D341Med (cell line): Measurements from ENCODE around the gene PCDHA11.
"Not testable (repeated sequence)": the region's sequence is repeated elsewhere in the genome, so short reads cannot be mapped to it uniquely, and the experiment has no call there.

Experiments
- DNase-seq: peaks from one replicate; pipeline ENCODE4 v3.0.0; 2012; ENCODE audit warnings: low spot score

PCDHA11 gene

DNA sequence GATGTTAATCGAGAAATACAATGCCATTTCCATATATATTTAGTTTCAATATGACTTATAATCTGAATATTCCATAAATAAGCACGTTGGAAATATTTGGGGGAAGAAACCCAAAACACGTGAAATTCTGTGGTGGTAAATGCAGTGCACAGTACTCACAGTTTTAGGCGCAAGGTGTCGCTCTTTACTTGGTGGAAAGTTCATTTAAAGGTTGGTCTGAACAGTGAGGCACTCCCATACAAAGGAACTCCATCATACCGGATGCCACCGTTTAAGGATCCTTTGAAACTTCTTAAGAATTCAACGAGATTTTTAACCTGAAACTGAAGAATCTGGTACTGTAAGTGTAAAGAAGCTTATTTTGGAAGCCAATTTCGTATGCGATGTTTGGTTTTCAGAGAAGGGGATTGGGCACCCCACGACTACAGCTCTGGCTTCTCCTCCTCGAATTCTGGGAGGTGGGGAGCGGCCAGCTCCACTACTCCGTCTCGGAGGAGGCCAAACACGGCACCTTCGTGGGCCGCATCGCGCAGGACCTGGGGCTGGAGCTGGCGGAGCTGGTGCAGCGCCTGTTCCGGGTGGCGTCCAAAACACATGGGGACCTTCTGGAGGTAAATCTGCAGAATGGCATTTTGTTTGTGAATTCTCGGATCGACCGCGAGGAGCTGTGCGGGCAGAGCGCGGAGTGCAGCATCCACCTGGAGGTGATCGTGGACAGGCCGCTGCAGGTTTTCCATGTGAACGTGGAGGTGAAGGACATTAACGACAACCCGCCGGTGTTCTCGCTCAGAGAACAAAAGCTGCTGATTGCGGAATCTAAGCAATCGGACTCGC lies at the start of gene PCDHA11:
PCDHA11 (plus strand) TSS at position 237 of the 834 bp plus-strand sequence; CDS start at position 384, 147 bp downstream.
- no peak for DNase-seq

DNA sequence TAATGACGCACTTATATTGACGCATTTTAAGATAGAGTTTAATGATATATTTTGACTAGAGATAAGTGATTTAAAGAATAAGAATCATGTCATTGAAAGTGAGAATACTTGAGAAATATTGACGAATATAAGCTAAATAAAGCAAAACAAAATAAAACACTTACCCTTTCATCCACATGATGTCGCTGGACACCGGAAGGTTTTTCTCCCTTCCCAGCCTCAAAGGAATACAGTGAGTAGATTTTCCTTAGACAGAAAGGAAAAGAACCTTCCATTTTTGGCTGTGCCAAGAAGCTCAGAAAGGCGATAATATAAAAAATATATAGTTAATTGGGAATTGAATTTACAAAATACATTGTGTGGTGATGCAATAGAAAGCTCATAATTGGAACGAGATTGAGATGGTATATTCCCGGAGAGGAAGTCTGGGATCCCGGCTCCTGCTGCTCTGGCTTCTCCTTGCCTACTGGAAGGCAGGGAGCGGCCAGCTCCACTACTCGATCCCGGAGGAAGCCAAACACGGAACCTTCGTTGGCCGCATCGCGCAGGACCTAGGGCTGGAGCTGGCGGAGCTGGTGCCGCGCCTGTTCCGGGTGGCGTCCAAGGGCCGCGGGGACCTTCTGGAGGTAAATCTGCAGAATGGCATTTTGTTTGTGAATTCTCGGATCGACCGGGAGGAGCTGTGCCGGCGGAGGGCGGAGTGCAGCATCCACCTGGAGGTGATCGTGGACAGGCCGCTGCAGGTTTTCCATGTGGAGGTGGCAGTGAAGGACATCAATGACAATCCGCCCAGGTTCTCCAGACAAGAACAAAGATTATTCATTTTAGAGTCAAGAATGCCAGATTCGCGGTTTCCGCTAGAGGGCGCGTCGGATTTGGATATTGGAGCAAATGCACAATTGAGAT lies 47.1 kb upstream of the PCDHA11 start, which contains the start of gene PCDHA5:
PCDHA5 (plus strand) TSS at position 239 of the 906 bp plus-strand sequence.
- no peak for DNase-seq

- DNase-seq: no peak
These were observed 46.5 kb upstream of the PCDHA11 start for GRCh38 chr5:140822281-140822629.

GRCh38 chr5:140822969-140823368 lies 45.8 kb upstream of the PCDHA11 start:
- DNase-seq: not testable (repeated sequence)

DNA sequence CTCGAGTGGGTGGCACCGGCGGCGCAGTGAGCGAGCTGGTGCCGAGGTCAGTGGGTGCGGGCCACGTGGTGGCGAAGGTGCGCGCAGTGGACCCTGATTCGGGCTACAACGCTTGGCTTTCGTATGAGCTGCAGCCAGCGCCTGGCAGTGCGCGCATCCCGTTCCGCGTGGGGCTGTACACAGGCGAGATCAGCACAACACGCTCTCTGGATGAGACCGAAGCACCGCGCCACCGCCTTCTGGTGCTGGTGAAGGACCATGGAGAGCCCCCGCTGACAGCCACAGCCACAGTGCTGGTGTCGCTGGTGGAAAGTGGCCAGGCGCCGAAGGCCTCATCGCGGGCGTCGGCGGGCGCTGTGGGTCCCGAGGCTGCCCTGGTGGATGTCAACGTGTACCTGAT lies 45.3 kb upstream of the PCDHA11 start:
- no peak for DNase-seq

- DNase-seq: no peak
These were observed 40.9 kb upstream of the PCDHA11 start, which contains the start of gene PCDHA6 for GRCh38 chr5:140827704-140828361. Gene PCDHA6, plus strand, starts transcription at chr5:140827960. Its CDS starts 132 bp downstream, at chr5:140828092.

DNA sequence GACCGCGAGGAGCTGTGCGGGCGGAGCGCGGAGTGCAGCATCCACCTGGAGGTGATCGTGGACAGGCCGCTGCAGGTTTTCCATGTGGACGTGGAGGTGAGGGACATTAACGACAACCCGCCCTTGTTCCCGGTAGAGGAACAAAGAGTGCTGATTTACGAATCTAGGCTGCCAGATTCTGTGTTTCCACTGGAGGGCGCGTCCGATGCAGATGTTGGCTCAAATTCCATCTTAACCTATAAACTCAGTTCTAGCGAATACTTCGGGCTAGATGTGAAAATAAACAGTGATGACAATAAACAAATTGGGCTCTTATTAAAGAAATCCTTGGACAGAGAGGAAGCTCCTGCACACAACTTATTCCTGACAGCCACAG lies 40.4 kb upstream of the PCDHA11 start:
- DNase-seq: no peak

- DNase-seq: not testable (repeated sequence)
These were observed 39.0 kb upstream of the PCDHA11 start for GRCh38 chr5:140829511-140830501.

- no peak for DNase-seq
These were observed 34.8 kb upstream of the PCDHA11 start, which contains the start of gene PCDHA7 for GRCh38 chr5:140833993-140834392. Gene PCDHA7, plus strand, starts transcription at chr5:140834269. Its CDS starts 115 bp downstream, at chr5:140834384.

DNA sequence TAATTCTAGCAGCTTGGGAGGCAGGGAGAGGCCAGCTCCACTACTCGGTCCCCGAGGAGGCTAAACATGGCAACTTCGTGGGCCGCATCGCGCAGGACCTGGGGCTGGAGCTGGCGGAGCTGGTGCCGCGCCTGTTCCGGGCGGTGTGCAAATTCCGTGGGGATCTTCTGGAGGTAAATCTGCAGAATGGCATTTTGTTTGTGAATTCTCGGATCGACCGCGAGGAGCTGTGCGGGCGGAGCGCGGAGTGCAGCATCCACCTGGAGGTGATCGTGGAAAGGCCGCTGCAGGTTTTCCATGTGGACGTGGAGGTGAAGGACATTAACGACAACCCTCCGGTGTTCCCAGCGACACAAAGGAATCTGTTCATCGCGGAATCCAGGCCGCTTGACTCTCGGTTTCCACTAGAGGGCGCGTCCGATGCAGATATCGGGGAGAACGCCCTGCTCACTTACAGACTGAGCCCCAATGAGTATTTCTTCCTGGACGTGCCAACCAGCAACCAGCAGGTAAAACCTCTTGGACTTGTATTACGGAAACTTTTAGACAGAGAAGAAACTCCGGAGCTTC lies 34.2 kb upstream of the PCDHA11 start:
- not testable (repeated sequence) for DNase-seq

GRCh38 chr5:140835622-140836510 lies 32.9 kb upstream of the PCDHA11 start:
- no peak for DNase-seq

DNA sequence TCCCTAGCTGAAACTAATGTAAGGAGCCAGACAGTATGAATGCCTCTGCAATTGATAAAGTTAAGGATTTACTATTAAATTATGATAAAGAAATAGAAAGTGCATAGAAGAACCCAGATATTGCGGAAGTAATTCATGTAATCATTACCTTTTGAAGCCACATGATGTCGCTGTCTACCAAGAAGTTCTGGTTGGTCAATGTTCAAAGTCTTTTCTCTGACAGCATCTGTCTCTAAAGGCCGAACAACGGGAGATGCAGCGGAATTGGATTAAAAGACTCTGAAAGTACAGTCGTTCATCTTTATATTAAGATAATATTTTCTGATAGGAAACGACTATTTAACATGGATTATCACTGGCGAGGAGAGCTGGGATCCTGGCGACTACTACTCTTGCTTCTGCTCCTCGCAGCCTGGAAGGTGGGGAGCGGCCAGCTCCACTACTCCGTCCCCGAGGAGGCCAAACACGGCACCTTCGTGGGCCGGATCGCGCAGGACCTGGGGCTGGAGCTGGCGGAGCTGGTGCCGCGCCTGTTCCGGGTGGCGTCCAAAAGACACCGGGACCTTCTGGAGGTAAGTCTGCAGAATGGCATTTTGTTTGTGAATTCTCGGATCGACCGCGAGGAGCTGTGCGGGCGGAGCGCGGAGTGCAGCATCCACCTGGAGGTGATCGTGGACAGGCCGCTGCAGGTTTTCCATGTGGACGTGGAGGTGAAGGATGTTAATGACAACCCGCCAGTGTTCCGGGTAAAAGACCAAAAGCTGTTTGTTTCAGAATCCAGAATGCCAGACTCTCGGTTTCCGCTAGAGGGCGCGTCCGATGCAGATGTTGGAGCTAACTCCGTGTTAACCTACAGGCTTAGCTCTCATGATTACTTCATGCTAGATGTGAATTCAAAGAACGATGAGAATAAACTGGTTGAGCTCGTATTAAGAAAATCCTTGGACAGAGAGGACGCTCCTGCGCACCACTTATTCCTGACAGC lies 27.5 kb upstream of the PCDHA11 start, which contains the start of gene PCDHA8:
PCDHA8 (plus strand) TSS at position 210 of the 985 bp plus-strand sequence; CDS start at position 345, 135 bp downstream.
- DNase-seq: no peak

DNA sequence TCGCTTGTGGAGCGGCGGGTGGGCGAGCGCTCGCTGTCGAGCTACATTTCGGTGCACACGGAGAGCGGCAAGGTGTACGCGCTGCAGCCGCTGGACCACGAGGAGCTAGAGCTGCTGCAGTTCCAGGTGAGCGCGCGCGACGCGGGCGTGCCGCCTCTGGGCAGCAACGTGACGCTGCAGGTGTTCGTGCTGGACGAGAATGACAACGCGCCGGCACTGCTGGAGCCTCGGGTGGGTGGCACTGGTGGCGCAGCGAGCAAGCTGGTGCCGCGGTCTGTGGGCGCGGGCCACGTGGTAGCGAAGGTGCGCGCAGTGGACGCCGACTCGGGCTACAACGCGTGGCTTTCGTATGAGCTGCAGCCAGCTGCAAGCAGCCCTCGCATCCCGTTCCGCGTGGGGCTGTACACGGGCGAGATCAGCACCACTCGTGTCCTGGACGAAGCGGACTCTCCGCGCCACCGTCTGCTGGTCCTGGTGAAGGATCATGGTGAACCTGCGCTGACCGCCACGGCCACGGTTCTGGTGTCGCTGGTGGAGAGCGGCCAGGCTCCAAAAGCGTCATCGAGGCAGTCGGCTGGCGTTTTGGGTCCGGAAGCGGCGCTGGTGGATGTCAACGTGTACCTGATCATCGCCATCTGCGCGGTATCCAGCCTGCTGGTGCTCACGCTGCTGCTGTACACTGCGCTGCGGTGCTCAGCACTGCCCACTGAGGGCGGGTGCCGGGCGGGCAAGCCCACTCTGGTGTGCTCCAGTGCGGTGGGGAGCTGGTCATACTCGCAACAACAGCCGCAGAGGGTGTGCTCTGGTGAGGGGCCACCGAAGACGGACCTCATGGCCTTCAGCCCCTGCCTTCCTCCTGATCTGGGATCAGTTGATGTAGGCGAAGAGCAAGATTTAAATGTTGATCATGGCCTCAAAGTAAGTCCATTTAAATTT lies 25.7 kb upstream of the PCDHA11 start:
- no peak for DNase-seq

DNA sequence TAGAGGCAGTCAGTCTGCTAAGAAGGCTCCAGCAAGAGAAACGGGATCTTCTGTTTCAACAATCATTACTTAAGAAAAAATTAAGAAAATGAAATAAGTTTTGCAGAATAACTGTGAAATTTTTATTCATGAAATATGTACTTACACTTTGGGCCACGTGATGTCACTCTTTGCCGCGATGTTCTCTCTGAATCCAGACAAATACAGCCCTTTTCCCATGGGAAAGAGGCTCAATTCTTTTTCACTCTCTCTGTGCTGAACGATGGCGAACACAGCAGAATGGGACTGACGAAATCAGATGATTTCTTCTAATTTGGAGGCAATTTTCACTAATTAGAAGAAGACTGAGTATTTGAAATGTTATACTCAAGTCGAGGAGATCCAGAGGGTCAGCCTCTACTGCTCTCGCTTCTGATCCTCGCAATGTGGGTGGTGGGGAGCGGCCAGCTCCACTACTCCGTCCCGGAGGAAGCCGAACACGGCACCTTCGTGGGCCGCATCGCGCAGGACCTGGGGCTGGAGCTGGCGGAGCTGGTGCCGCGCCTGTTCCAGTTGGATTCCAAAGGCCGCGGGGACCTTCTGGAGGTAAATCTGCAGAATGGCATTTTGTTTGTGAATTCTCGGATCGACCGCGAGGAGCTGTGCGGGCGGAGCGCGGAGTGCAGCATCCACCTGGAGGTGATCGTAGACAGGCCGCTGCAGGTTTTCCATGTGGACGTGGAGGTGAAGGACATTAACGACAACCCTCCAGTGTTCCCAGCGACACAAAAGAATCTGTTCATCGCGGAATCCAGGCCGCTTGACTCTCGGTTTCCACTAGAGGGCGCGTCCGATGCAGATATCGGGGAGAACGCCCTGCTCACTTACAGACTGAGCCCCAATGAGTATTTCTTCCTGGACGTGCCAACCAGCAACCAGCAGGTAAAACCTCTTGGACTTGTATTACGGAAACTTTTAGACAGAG lies 20.3 kb upstream of the PCDHA11 start, which contains the start of gene PCDHA9:
PCDHA9 (plus strand) TSS at position 244 of the 964 bp plus-strand sequence; CDS start at position 358, 114 bp downstream.
- not testable (repeated sequence) for DNase-seq

- not testable (repeated sequence) for DNase-seq
These were observed 18.7 kb upstream of the PCDHA11 start for GRCh38 chr5:140849831-140850634.
